ENCODE measurements around the gene ZNF45. TPM values are rescaled to one million over a fixed set of nuclear protein-coding genes. Genes with fewer than 3 reads are reported as not detected.

Gene ZNF45
- total RNA-seq, 1 donor from 2014 or later, result 19.9 TPM

DNA sequence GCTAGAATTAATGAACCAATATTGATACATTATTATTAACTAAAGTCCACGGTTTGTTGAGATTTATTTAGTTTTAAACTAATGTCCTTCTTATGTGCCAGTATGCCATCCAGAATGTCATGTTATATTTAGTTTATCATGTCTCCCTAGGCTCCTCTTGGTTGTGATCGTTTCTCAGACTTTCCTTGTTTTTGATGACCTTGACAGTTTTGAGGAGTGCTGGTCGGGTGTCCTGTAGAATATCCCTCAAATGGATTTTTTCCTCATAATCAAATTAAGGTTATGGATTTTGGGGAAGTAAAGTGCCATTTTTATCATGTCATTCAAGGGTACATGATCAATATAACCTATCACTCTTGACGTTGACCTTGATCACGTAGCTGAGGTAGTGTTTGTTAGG is 6.1 kb upstream of the ZNF45 start:
- H3K9me3 Mint-ChIP-seq (ENCODE audit: unreplicated experiment), result peaks cover 12% of the 10 kb centered on the region
- peaks cover 3% of the 10 kb centered on the region for H3K36me3 Mint-ChIP-seq (ENCODE audit: unreplicated experiment)
- H3K4me1 Mint-ChIP-seq (ENCODE audit: unreplicated experiment), result no peaks in the 10 kb centered on the region
- no peak overlapping the region for H3K4me3 Mint-ChIP-seq (ENCODE audit: unreplicated experiment)
- TF ChIP-seq, protein P1, sequence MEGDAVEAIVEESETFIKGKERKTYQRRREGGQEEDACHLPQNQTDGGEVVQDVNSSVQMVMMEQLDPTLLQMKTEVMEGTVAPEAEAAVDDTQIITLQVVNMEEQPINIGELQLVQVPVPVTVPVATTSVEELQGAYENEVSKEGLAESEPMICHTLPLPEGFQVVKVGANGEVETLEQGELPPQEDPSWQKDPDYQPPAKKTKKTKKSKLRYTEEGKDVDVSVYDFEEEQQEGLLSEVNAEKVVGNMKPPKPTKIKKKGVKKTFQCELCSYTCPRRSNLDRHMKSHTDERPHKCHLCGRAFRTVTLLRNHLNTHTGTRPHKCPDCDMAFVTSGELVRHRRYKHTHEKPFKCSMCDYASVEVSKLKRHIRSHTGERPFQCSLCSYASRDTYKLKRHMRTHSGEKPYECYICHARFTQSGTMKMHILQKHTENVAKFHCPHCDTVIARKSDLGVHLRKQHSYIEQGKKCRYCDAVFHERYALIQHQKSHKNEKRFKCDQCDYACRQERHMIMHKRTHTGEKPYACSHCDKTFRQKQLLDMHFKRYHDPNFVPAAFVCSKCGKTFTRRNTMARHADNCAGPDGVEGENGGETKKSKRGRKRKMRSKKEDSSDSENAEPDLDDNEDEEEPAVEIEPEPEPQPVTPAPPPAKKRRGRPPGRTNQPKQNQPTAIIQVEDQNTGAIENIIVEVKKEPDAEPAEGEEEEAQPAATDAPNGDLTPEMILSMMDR (IDR thresholded peaks at IDR 0.05), result no peak
- no peak overlapping the region for H3K27ac Mint-ChIP-seq (ENCODE audit: unreplicated experiment)
- DNase-seq (ENCODE audit: extremely low spot score, unreplicated experiment), result no peak
- peaks cover 53% of the 10 kb centered on the region for H3K27me3 Mint-ChIP-seq (ENCODE audit: unreplicated experiment)

DNA sequence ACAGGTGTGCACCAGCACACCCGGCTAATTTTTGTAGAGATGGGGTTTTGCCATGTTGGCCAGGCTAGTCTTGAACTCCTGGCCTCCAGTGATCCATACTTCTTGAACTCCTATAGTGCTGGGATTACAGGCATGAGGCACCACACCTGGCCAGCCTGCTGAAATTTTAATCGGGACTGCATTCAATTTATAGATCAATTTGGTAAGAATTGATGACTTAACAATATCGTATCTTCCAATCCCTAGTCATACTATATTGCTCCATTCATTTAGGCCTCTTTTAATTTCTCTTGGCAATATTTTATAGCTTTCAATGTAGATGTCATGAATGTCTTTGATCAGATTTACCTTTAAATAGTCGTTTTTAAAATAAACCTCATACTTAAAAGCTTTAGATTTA is 5.6 kb upstream of the ZNF45 start:
- Mint-ChIP-seq H3K4me1 (ENCODE audit: unreplicated experiment) (no peaks in the 10 kb centered on the region), H3K36me3 (ENCODE audit: unreplicated experiment) (peaks cover 2% of the 10 kb centered on the region), H3K27ac (ENCODE audit: unreplicated experiment) (no peak overlapping the region), H3K27me3 (ENCODE audit: unreplicated experiment) (peaks cover 48% of the 10 kb centered on the region), H3K9me3 (ENCODE audit: unreplicated experiment) (peaks cover 7% of the 10 kb centered on the region), H3K4me3 (ENCODE audit: unreplicated experiment) (no peak overlapping the region)
- TF ChIP-seq, protein P1 (IDR thresholded peaks at IDR 0.05), result no peak
- no peak for DNase-seq (ENCODE audit: extremely low spot score, unreplicated experiment)

DNA sequence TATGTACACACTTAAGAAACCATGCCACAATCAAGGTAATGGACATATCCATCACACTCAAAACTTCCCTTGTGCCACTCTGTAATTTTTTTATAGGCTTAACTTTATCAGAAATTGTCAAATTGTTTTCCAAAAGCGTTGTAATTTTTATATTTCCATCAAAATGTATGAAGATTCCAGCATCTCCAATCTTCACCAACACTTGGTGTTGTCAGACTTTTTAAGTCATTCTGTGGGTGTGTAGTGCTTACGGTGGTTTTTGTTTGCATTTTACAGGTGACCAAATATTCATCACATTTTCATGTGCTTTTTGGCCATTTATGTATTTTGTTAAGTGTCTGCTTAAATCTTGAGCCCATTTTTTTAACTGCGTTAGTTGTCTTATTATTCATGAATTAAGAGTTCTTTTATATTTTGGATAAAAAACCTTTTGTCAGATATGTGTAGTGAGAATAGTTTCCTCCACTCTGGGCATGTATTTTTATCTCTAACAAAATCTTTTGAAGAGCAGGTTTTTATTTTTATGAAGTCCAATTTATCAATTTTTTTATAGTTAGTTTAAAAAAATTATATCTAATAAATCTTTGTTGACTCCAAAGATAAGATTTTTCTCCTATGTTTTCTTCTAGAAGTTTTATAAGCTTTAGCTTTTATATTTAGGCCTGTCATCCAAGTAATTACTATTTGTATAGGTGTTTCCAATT is 4.6 kb upstream of the ZNF45 start:
- no peaks in the 10 kb centered on the region for H3K4me1 Mint-ChIP-seq (ENCODE audit: unreplicated experiment)
- H3K27ac Mint-ChIP-seq (ENCODE audit: unreplicated experiment), result no peak overlapping the region
- peaks cover 2% of the 10 kb centered on the region for H3K36me3 Mint-ChIP-seq (ENCODE audit: unreplicated experiment)
- TF ChIP-seq, protein P1 (IDR thresholded peaks at IDR 0.05), result no peak
- peaks cover 7% of the 10 kb centered on the region for H3K9me3 Mint-ChIP-seq (ENCODE audit: unreplicated experiment)
- no peak overlapping the region for H3K4me3 Mint-ChIP-seq (ENCODE audit: unreplicated experiment)
- DNase-seq (ENCODE audit: extremely low spot score, unreplicated experiment), result no peak
- H3K27me3 Mint-ChIP-seq (ENCODE audit: unreplicated experiment), result peaks cover 39% of the 10 kb centered on the region

DNA sequence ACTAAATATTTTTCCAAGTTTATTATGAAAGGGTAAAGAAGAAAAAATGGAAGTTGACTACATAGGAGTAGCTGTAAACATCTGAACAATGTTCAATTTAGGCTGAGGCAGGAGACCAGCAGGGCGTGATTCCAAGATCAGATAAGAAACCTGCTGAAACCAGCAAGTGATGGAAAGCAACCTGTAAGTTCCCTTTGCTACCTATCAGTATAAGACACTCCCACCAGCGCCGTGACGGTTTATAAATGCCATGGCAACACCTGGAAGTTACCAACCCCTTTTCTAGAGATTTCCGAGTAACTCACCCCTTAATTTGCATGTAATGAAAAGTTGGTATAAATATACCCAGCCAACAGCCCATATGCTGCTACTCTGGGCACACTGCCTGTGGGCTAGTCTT is 1.1 kb upstream of the ZNF45 start:
- Mint-ChIP-seq H3K27me3 (ENCODE audit: unreplicated experiment) (peaks cover 14% of the 10 kb centered on the region), H3K4me1 (ENCODE audit: unreplicated experiment) (peaks cover 9% of the 10 kb centered on the region), H3K4me3 (ENCODE audit: unreplicated experiment) (no peak overlapping the region), H3K27ac (ENCODE audit: unreplicated experiment) (no peak overlapping the region), H3K9me3 (ENCODE audit: unreplicated experiment) (peaks cover 7% of the 10 kb centered on the region), H3K36me3 (ENCODE audit: unreplicated experiment) (peaks cover 10% of the 10 kb centered on the region)
- TF ChIP-seq, protein P1 (IDR thresholded peaks at IDR 0.05), result no peak
- no peak for DNase-seq (ENCODE audit: extremely low spot score, unreplicated experiment)

DNA sequence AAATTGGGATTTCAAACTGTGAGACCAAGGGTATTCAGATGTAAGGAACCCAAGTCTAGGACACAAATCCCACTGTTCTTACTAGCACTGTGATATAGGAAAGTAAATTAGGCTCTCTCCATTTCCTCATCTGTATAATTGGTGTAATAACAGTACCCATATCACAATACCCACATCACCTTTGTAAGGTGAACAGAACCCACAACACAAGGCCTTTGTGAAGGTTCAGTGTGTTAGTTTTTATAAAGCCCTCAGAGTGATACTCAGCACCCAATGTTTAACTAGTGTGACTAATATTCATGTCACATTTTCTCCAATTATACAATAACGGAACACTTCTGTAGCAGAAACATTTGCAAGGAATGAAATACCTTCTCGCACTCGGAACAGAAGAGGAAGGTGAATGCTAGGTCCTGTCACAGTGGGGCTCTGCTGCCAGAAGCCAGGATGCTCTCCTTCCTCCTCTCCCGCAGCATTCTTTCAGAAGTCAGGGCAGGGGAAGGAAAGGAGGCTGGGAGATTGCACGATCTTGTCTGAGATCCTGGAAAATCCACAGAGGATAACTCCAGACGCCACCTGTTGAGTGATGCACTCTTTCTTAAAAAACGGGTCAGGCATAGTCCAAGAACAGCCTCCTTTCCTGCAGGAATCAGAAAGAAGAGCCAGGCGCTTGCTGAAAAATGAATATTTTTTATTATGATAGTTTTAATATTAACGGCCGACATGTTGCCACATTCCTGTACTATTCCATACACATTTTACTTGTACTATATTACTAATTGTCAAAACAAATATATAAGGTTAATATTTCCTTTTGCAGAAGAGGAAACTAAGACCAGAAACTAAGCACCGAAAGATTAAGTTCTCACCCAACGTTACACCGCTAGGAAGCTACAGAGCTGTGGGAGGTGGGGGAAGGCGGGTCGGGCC is 762 bp downstream of the ZNF45 start:
- H3K27me3 Mint-ChIP-seq (ENCODE audit: unreplicated experiment), result no peaks in the 10 kb centered on the region
- TF ChIP-seq, protein P1 (IDR thresholded peaks at IDR 0.05), result no peak
- H3K36me3 Mint-ChIP-seq (ENCODE audit: unreplicated experiment), result peaks cover 26% of the 10 kb centered on the region
- peak overlapping the region; percentile 94 for H3K4me3 Mint-ChIP-seq (ENCODE audit: unreplicated experiment)
- H3K27ac Mint-ChIP-seq (ENCODE audit: unreplicated experiment), result peak overlapping the region; percentile 97
- peaks cover 9% of the 10 kb centered on the region for H3K4me1 Mint-ChIP-seq (ENCODE audit: unreplicated experiment)
- H3K9me3 Mint-ChIP-seq (ENCODE audit: unreplicated experiment), result no peaks in the 10 kb centered on the region
- no peak for DNase-seq (ENCODE audit: extremely low spot score, unreplicated experiment)

Data from osteocyte (in vitro differentiated cells).